Activated CD8-positive, alpha-beta memory T cell treated with anti-CD3 and anti-CD28 coated beads for 24 hours (primary cell): Measurements from ENCODE around the gene KMT2C.
"Not testable (repeated sequence)": the region's sequence is repeated elsewhere in the genome, so short reads cannot be mapped to it uniquely, and the experiment has no call there.

Experiments
- DNase-seq: peaks from one replicate; pipeline ENCODE4 v3.0.0-alpha.2; 2020

Gene KMT2C

GRCh38 chr7:152399344-152399743 is 36.5 kb downstream of the KMT2C start:
- no peak for DNase-seq

GRCh38 chr7:152395112-152395511 is 40.7 kb downstream of the KMT2C start:
- DNase-seq = no peak

GRCh38 chr7:152394214-152394613 is 41.6 kb downstream of the KMT2C start:
- DNase-seq = not testable (repeated sequence)

GRCh38 chr7:152392254-152392653 is 43.5 kb downstream of the KMT2C start:
- no peak for DNase-seq

- DNase-seq = not testable (repeated sequence)
These were observed 49.6 kb downstream of the KMT2C start for GRCh38 chr7:152386136-152386764.

- not testable (repeated sequence) for DNase-seq
These were observed 51.3 kb downstream of the KMT2C start for GRCh38 chr7:152384235-152385200.

GRCh38 chr7:152383341-152384234 is 52.2 kb downstream of the KMT2C start:
- DNase-seq = no peak

- no peak for DNase-seq
These were observed 53.6 kb downstream of the KMT2C start for GRCh38 chr7:152382244-152382643.

GRCh38 chr7:152380931-152381578 is 54.7 kb downstream of the KMT2C start:
- DNase-seq = not testable (repeated sequence)

GRCh38 chr7:152378497-152378896 is 57.3 kb downstream of the KMT2C start:
- not testable (repeated sequence) for DNase-seq

GRCh38 chr7:152376716-152377484 is 58.9 kb downstream of the KMT2C start:
- not testable (repeated sequence) for DNase-seq

- DNase-seq = no peak
These were observed 65.5 kb downstream of the KMT2C start for GRCh38 chr7:152370297-152370696.

- no peak for DNase-seq
These were observed 66.3 kb downstream of the KMT2C start for GRCh38 chr7:152369518-152369917.

- no peak for DNase-seq
These were observed 68.6 kb downstream of the KMT2C start for GRCh38 chr7:152367170-152367569.

GRCh38 chr7:152366662-152367061 is 69.1 kb downstream of the KMT2C start:
- no peak for DNase-seq

GRCh38 chr7:152365982-152366603 is 69.7 kb downstream of the KMT2C start:
- DNase-seq = no peak

GRCh38 chr7:152363798-152364197 is 72.0 kb downstream of the KMT2C start:
- DNase-seq = no peak

- no peak for DNase-seq
These were observed 73.5 kb downstream of the KMT2C start for GRCh38 chr7:152362128-152362926.

- DNase-seq = no peak
These were observed 80.2 kb downstream of the KMT2C start for GRCh38 chr7:152355474-152356057.

- DNase-seq = no peak
These were observed 81.7 kb downstream of the KMT2C start for GRCh38 chr7:152354061-152354460.
